ENCODE data around the gene CAMK2B. TPM values are rescaled to one million over a fixed set of nuclear protein-coding genes. Genes with fewer than 3 reads are reported as not detected.

The CAMK2B gene
- total RNA-seq, 1 donor from 2014 or later: 4.7 TPM

GRCh38 chr7:44283381-44284211 lies 41.8 kb downstream of the CAMK2B start:
- Histone ChIP-seq H3K4me3 (ENCODE audit: low read length in 3 of 3) (peak overlapping the region in 1 of 3 donors; percentile 41), H3K36me3 (ENCODE audit: control insufficient read depth in 3 of 3, insufficient read depth in 3 of 3, low read length in 3 of 3) (no peaks in the 10 kb centered on the region), H3K27ac (ENCODE audit: low read depth, low read length) (peak overlapping the region; percentile 91), H3K4me1 (ENCODE audit: control insufficient read depth in 3 of 3, insufficient read depth in 3 of 3, low read length in 3 of 3) (peaks cover 49 to 84% (median 76%) of the 10 kb centered on the region in 3 donors), H3K27me3 (ENCODE audit: control insufficient read depth in 3 of 3, insufficient read depth in 3 of 3, low read length in 3 of 3) (no peaks in the 10 kb centered on the region), H3K9ac (ENCODE audit: low read depth in 1 of 3, low read length in 3 of 3) (peak overlapping the region in 2 of 3 donors; percentile 27 to 77), H3K9me3 (ENCODE audit: control insufficient read depth in 3 of 3, low read length in 3 of 3) (no peaks in the 10 kb centered on the region)

GRCh38 chr7:44282601-44283171 lies 42.7 kb downstream of the CAMK2B start:
- peak overlapping the region; percentile 91 for H3K27ac ChIP-seq (ENCODE audit: low read depth, low read length)
- peaks cover 55 to 91% (median 80%) of the 10 kb centered on the region in 3 donors for H3K4me1 ChIP-seq (ENCODE audit: control insufficient read depth in 3 of 3, insufficient read depth in 3 of 3, low read length in 3 of 3)
- H3K9me3 ChIP-seq (ENCODE audit: control insufficient read depth in 3 of 3, low read length in 3 of 3): no peaks in the 10 kb centered on the region
- H3K36me3 ChIP-seq (ENCODE audit: control insufficient read depth in 3 of 3, insufficient read depth in 3 of 3, low read length in 3 of 3): no peaks in the 10 kb centered on the region
- H3K4me3 ChIP-seq (ENCODE audit: low read length in 3 of 3): peak overlapping the region in 1 of 3 donors; percentile 22
- H3K9ac ChIP-seq (ENCODE audit: low read depth in 1 of 3, low read length in 3 of 3): peak overlapping the region in 2 of 3 donors; percentile 27 to 77
- no peaks in the 10 kb centered on the region for H3K27me3 ChIP-seq (ENCODE audit: control insufficient read depth in 3 of 3, insufficient read depth in 3 of 3, low read length in 3 of 3)

DNA sequence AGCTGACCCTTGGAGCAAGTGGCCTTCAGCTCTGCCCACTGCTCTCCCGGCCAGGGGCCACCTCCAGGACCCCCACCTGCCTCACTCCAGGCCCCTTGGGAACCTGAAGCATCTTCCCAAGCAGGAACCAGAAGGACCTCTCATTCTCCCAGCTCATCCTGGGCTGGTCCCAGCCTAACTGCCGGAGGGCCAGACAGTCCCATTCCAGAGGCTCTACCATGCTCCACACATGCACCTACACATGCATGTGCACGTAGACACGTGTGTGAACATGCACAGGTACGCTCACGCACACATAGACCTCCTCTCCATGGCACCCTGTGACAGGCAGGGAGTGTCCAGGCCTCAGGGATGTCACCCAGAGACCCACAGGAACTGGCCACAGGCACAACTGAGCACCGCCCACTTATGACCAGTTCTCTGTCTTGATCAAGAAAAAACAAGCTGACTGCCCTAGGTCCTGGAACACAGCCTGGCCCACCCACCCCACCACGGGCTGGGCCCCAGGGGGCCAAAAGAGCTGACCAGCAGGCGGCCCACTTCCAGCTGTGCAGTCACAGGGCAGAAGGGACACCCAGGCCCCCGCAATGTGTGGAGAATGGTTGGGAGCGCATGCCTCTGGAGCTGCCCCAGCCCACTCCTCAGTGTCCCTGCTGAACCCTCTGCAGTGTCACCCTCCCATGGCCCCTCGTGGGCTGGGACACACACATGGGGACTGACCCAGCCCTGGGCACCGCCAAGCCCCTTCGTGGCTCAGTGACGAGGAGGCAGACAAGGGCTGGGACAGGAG lies 43.4 kb downstream of the CAMK2B start:
- Histone ChIP-seq H3K9ac (ENCODE audit: low read depth in 1 of 3, low read length in 3 of 3) (peak overlapping the region in 2 of 3 donors; percentile 24 to 77), H3K4me1 (ENCODE audit: control insufficient read depth in 3 of 3, insufficient read depth in 3 of 3, low read length in 3 of 3) (peaks cover 59 to 89% (median 78%) of the 10 kb centered on the region in 3 donors), H3K4me3 (ENCODE audit: low read length in 3 of 3) (no peak overlapping the region), H3K36me3 (ENCODE audit: control insufficient read depth in 3 of 3, insufficient read depth in 3 of 3, low read length in 3 of 3) (no peaks in the 10 kb centered on the region), H3K27ac (ENCODE audit: low read depth, low read length) (peak overlapping the region; percentile 91), H3K9me3 (ENCODE audit: control insufficient read depth in 3 of 3, low read length in 3 of 3) (no peaks in the 10 kb centered on the region), H3K27me3 (ENCODE audit: control insufficient read depth in 3 of 3, insufficient read depth in 3 of 3, low read length in 3 of 3) (no peaks in the 10 kb centered on the region)

DNA sequence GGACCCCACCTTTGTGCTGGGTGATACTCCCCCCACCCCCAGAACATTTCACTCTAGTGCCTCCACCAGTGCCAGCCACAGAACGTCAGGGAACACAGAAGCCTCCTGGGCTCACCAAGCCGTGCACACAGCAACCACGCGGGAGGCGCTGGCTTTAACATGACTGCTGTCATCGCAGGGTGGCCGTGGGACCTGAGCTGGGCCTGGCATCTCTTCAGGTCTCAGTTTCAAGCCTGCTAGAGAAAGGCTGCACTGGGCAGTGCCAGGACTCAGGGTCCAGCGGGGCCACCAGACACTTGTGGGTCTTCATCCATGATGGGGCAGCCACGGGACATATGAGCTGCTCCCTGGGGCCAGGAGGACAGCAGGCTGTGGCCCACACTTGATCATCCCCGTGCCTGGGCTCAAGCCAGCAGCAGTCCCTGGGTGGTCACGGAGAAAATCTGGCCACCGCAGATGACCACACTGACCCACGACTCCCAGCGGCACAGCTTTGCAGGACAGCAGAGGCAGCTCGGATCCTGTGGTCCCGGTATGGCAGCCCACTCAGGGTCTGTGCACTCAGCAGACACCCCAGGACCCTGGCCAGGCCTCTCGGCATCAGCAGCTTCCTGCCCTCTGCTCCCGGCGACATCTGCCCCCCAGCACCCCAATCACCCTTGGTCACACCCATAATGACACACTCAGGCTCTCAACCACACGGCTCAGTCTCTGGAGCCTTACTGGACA lies 44.2 kb downstream of the CAMK2B start:
- peak overlapping the region; percentile 24 to 77 (median 45) for H3K9ac ChIP-seq (ENCODE audit: low read depth in 1 of 3, low read length in 3 of 3)
- no peaks in the 10 kb centered on the region for H3K36me3 ChIP-seq (ENCODE audit: control insufficient read depth in 3 of 3, insufficient read depth in 3 of 3, low read length in 3 of 3)
- H3K4me3 ChIP-seq (ENCODE audit: low read length in 3 of 3): no peak overlapping the region
- H3K9me3 ChIP-seq (ENCODE audit: control insufficient read depth in 3 of 3, low read length in 3 of 3): no peaks in the 10 kb centered on the region
- H3K4me1 ChIP-seq (ENCODE audit: control insufficient read depth in 3 of 3, insufficient read depth in 3 of 3, low read length in 3 of 3): peaks cover 52 to 88% (median 78%) of the 10 kb centered on the region in 3 donors
- H3K27me3 ChIP-seq (ENCODE audit: control insufficient read depth in 3 of 3, insufficient read depth in 3 of 3, low read length in 3 of 3): no peaks in the 10 kb centered on the region
- peak overlapping the region; percentile 51 for H3K27ac ChIP-seq (ENCODE audit: low read depth, low read length)

DNA sequence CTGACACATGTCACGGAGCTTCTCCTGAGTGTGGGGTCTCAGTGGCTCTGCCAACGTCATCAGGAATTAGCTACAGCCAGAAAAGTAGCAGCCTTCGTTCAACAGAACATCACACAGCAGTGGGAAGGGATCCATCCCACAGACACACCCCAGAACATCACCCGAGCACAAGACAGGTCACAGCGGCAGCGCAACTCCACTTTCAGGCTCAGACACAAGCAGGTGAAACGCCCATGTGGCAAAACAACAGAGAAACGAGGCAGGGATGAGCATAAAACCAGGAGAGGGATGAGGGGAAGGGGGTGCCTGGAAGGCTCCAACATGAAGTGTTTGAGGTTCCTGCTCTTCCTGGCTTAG lies 44.8 kb downstream of the CAMK2B start:
- Histone ChIP-seq H3K27ac (ENCODE audit: low read depth, low read length) (peak overlapping the region; percentile 51), H3K9ac (ENCODE audit: low read depth in 1 of 3, low read length in 3 of 3) (peak overlapping the region in 2 of 3 donors; percentile 45 to 77), H3K4me3 (ENCODE audit: low read length in 3 of 3) (no peak overlapping the region), H3K9me3 (ENCODE audit: control insufficient read depth in 3 of 3, low read length in 3 of 3) (no peaks in the 10 kb centered on the region), H3K36me3 (ENCODE audit: control insufficient read depth in 3 of 3, insufficient read depth in 3 of 3, low read length in 3 of 3) (no peaks in the 10 kb centered on the region), H3K4me1 (ENCODE audit: control insufficient read depth in 3 of 3, insufficient read depth in 3 of 3, low read length in 3 of 3) (peaks cover 48 to 88% (median 77%) of the 10 kb centered on the region in 3 donors), H3K27me3 (ENCODE audit: control insufficient read depth in 3 of 3, insufficient read depth in 3 of 3, low read length in 3 of 3) (no peaks in the 10 kb centered on the region)

- Histone ChIP-seq H3K4me1 (ENCODE audit: control insufficient read depth in 3 of 3, insufficient read depth in 3 of 3, low read length in 3 of 3) (peaks cover 48 to 88% (median 77%) of the 10 kb centered on the region in 3 donors), H3K27ac (ENCODE audit: low read depth, low read length) (peak overlapping the region; percentile 51), H3K36me3 (ENCODE audit: control insufficient read depth in 3 of 3, insufficient read depth in 3 of 3, low read length in 3 of 3) (no peaks in the 10 kb centered on the region)
These were observed 45.5 kb downstream of the CAMK2B start for GRCh38 chr7:44279731-44280505.

DNA sequence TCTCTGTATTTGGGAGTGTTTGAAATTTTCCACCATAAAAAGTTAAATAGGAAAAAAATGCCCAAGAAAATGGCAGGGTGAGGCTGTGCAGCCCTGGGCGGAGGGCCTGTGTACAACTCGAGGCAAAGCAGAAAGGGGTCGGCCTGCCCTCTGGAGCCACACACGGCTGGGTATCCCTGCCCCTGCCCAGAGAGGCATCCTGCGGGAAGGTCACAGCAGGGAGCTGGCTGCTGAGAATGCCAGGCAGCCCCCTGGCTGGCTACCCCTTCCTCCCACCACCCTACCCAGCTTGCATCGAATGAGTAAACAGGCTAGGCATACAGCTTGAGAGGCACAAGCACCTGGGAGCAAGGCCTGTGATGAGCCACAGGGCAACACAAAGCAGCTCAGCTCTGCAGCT lies 46.1 kb downstream of the CAMK2B start:
- Histone ChIP-seq H3K27ac (ENCODE audit: low read depth, low read length) (no peak overlapping the region), H3K4me1 (ENCODE audit: control insufficient read depth in 3 of 3, insufficient read depth in 3 of 3, low read length in 3 of 3) (peaks cover 48 to 90% (median 77%) of the 10 kb centered on the region in 3 donors), H3K4me3 (ENCODE audit: low read length in 3 of 3) (no peak overlapping the region)

More at GRCh38 chr7:44279731-44280505, 45.5 kb downstream of the CAMK2B start:
- Histone ChIP-seq H3K9me3 (ENCODE audit: control insufficient read depth in 3 of 3, low read length in 3 of 3) (no peaks in the 10 kb centered on the region), H3K27me3 (ENCODE audit: control insufficient read depth in 3 of 3, insufficient read depth in 3 of 3, low read length in 3 of 3) (no peaks in the 10 kb centered on the region), H3K9ac (ENCODE audit: low read depth in 1 of 3, low read length in 3 of 3) (peak overlapping the region in 1 of 3 donors; percentile 77), H3K4me3 (ENCODE audit: low read length in 3 of 3) (no peak overlapping the region)

DNA sequence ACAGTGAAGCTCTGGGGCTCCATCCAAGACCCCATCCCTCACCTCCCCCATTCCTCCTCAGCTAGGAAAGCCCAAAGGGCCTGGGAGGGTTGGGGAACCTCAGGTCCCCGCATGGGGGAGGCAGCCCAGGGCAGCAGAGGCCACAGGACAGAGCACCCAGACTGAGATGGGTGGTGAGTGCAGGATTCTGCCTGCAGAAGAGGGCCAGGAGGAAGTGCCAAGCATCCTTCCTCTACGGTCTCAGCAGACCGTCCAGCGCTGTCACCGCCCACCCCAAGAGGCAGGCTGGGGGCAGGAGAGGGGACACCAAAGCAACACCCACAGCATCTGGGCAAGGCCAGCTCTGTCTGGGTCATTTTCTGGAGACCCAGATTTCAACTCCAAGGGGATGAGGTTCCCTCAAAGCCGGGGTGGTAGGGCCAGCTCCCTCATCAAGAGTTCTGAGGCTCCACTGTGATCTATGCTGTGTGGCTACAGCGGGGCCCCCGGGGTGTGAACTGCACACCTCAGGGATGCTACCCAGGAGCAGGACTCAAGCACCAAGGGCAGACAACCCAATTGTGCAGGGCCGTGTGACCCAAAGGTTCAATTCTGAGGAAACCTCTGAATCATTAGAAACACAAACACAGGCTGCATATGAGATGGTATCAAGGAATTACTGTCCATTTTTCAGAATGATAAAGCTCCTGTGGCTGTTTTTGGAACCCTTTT lies 46.8 kb downstream of the CAMK2B start:
- Histone ChIP-seq H3K36me3 (ENCODE audit: control insufficient read depth in 3 of 3, insufficient read depth in 3 of 3, low read length in 3 of 3) (no peaks in the 10 kb centered on the region), H3K9me3 (ENCODE audit: control insufficient read depth in 3 of 3, low read length in 3 of 3) (no peaks in the 10 kb centered on the region), H3K9ac (ENCODE audit: low read depth in 1 of 3, low read length in 3 of 3) (peak overlapping the region in 1 of 3 donors; percentile 16), H3K27ac (ENCODE audit: low read depth, low read length) (no peak overlapping the region), H3K27me3 (ENCODE audit: control insufficient read depth in 3 of 3, insufficient read depth in 3 of 3, low read length in 3 of 3) (no peaks in the 10 kb centered on the region), H3K4me3 (ENCODE audit: low read length in 3 of 3) (no peak overlapping the region), H3K4me1 (ENCODE audit: control insufficient read depth in 3 of 3, insufficient read depth in 3 of 3, low read length in 3 of 3) (peaks cover 41 to 90% (median 77%) of the 10 kb centered on the region in 3 donors)

More for the DNA sequence above, 46.1 kb downstream of the CAMK2B start:
- no peaks in the 10 kb centered on the region for H3K9me3 ChIP-seq (ENCODE audit: control insufficient read depth in 3 of 3, low read length in 3 of 3)
- no peak overlapping the region for H3K9ac ChIP-seq (ENCODE audit: low read depth in 1 of 3, low read length in 3 of 3)
- H3K36me3 ChIP-seq (ENCODE audit: control insufficient read depth in 3 of 3, insufficient read depth in 3 of 3, low read length in 3 of 3): no peaks in the 10 kb centered on the region
- H3K27me3 ChIP-seq (ENCODE audit: control insufficient read depth in 3 of 3, insufficient read depth in 3 of 3, low read length in 3 of 3): no peaks in the 10 kb centered on the region

Measured in skeletal muscle tissue (tissue), 4 donors.